GM19324 (cell line): ENCODE results near the gene AP5B1.

ENCODE experiments used
- ATAC-seq: cut with Tn5 transposase; IDR thresholded peaks from one replicate; pipeline ENCODE4 v1.9.1; 2021; ENCODE audit warnings: mild to moderate bottlenecking, moderate library complexity; ENCODE audit not compliant: unreplicated experiment, low FRiP score

Gene AP5B1

DNA sequence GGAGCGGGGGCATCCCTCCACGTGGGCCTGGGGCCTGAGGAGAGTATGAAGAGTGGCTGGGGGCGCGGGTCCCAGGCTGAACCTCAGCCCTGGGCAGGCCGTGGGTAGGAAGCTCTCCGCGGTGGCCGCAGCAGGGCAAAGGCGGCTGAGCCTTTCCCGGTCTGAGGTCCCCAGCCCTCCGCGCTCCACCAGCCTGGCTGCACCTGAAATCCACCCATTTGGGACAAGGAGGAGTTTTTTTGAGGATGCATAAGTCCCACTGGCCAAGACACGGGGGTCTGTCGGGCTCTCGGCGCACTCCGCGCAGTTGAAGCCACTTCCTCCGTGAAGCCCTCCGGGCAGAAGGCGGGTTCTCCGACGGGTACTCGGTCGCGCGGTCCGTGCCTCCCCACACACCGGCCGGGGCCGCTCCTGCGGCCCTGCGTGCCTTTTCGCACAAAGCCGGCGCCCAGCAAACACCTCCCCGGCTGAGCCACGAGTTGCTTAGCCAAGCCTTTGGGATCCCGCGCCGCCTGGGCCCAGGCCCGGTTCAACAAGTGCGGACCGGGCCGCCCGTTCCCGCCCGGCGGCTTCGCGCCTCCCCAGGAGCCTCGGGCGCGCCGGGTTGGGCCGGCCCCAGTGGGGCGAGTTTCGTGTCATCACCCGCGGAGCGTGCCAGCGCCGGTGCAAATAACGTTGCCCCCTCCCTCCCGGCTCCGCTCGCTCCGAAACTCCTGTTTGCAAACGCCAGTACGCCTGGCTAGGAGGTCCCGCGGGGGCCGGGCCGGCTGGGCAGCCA is 5.4 kb upstream of the AP5B1 start:
- ATAC-seq = no peak

DNA sequence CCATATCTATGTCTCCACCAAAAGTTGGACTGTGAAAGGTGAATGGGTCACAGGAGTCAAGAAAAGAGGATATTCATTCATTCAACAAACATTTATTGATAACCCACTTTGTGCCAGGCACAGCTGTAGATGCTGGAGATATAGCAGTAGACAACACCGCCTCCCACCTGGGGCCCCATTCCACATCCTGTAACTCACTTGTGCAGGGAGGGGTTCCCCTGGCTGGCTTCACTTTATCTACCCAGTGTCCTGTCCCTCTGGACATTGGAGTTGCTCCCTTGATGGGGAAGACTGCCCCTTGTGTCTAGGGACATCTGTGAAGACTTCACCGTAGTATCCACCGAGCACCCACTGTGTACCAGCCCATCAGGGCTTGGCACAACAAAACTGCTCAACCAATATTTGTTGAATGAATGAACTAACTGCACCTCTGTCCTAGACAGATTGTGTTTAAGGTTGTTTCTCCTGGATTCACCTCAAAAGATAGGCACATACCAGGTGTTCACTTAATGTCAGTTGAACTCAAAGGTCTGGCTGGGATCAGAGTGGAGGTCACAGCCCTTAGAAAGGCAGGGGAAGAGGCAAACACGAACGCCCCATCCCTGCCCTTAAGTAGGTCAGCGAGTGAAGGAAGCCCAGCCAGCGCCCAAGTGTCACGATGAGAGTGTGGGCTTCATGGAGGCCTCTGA is 4.7 kb upstream of the AP5B1 start:
- no peak for ATAC-seq

GRCh38 chr11:65782816-65783228 is 2.0 kb upstream of the AP5B1 start:
- no peak for ATAC-seq

DNA sequence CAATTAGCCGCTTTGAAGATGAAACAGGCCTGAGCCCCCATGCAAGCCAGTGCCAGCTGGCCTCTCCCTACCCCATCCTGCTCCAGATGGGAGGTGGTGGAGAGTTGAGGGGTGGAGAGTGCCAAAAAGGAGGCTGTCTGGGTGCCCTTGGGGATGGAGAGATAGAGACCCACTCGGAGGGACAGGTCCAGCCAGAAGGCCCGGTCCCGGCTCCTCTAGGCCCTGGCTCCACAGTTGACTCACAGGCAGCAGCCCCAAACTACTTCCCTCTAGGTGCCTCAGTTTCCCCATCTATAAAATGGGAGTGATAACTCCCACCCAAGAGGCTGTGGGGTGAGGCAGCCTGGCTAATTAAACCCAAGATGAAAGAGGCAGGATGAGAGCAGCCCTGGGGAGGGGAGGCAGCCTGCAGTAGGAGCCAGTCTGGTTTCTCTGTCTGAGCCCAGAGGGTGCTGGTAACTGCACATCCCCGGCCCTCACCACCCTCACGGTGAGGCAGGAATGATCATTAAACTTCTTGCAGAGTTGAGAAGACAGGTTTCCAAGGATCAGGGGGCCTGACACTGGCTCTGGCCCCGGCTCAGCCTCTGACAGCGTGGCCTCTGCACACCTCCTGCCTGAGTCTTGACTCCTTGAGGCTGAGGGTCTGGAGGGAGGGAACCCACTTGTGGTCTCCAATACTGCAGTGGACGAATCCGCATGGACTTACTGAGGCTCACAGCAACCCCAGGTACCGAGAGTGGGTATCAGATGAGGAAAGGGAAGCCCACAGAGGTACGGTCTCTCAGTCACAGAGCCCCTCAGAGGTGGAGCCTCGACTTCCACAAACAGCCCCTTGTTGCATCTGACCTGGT is 1.4 kb upstream of the AP5B1 start:
- ATAC-seq = no peak

- ATAC-seq = peak; percentile 30
Measured at GRCh38 chr11:65781152-65781961, 581 bp upstream of the AP5B1 start.

DNA sequence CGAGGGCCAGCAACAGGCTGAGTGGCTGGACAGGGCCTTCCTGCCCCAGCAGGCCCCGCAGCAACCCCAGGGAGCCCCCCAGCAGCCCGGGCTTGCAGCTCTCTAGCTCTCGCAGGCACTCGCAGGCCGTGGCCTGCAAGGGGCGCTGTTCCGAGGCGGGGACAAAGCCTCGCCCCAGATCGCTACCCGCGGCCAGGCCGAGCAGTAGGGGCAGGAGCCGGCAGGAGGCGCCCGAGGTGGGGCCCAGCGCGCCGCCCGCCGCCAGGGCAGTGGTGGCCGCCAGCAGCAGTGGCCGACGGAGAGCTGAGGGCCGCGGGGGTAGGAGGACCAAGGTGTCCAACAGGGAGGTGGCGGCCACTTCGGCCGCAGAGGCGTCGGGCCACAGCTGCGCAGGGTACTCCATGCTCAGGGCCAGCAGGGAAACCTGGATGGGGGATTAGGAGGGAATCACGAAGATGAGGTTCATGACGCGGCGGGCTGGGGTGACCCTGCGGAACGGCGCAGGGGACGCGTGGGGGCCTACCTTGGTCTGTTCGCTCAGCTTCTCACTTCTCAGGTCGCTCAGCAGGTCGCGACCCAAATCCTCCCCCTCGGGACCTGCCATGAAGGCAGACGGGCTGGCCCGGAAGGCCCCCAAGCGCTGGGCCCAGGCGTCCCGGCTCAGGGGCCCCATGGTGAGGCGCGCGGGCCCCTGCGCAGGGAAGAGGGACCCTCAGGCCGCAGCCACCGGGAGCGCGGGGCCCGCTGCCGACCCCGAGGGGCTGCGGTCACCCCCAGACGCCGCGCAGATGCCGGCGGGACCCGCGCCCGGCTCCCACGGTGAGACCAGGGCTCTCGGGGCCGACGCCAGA is 632 bp downstream of the AP5B1 start:
- peak; percentile 40 for ATAC-seq

GRCh38 chr11:65779669-65779918 is 1.2 kb downstream of the AP5B1 start:
- no peak for ATAC-seq

GRCh38 chr11:65778901-65779668 is 1.7 kb downstream of the AP5B1 start:
- ATAC-seq = no peak

DNA sequence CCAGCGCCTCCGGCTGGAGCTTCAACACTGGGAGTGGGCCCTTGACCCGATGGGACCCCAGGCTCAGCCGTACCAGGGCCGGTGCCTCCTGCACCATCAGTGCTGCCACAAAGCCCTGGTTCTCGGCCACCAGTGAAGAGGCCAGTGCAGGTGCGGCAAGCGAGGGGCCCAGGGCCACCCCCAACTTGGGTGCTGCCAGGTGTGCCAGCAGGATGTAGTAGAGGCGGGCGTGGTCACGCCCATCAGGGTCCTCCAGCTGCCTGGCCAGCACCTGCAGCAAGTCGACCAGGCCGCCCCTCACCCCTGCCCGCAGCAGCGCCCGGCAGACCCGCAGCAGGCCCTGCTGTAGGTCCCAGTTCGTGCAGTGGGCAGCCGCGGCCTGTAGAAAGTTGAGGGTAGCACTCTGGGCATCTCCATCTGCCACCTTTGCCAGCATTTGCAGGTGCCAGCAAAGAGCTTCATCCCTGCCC is 2.3 kb downstream of the AP5B1 start:
- no peak for ATAC-seq

- ATAC-seq = no peak
Measured at GRCh38 chr11:65777821-65778361, 2.9 kb downstream of the AP5B1 start.

GRCh38 chr11:65777241-65777640 is 3.5 kb downstream of the AP5B1 start:
- no peak for ATAC-seq

GRCh38 chr11:65776710-65777141 is 4.0 kb downstream of the AP5B1 start:
- no peak for ATAC-seq

GRCh38 chr11:65776196-65776595 is 4.6 kb downstream of the AP5B1 start:
- no peak for ATAC-seq

- ATAC-seq = no peak
Measured at GRCh38 chr11:65774525-65775306, 6.1 kb downstream of the AP5B1 start.

DNA sequence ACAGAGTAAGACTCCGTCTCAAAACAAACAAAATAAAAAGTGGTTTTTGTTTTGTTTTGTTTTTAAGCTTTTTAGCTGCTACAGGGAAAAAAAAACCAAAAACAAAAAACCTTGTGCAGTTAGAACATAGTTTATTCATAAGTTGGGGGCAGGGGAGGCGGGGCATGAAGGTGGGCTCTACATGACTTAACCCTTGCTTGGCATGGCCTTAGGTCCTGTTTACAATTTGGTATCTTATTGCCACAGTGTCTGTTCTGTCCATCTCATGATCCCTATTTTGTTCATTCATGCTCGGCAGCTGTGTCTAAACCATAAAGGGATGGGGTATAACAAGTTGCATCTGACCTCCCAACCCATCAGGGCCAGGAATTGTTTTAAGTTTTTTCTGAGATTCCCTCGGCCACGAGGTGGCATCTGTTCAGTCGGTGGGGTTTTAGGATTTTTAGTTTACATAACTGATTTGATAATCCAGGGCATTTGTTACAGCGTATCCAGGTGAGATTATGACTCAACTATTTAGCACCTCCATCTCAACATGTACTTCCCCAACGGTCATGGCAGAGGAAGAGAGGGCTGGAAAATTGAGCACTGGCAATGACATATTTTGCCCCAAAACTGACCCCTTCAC is 6.9 kb downstream of the AP5B1 start:
- no peak for ATAC-seq

GRCh38 chr11:65771589-65772112 is 9.1 kb downstream of the AP5B1 start:
- ATAC-seq = no peak

GRCh38 chr11:65770951-65771567 is 9.7 kb downstream of the AP5B1 start:
- no peak for ATAC-seq
